ENCODE measurements around the gene SLX4IP.

Gene SLX4IP

GRCh38 chr20:10595266-10595665, 160.2 kb downstream of the SLX4IP start:
- no peak for TF ChIP-seq CTCF (IDR thresholded peaks at IDR 0.05; ENCODE audit: borderline replicate concordance, insufficient read depth, low read depth, low read length)
- H3K4me3 ChIP-seq (ENCODE audit: low read depth, low read length), result no peak overlapping the region

- TF ChIP-seq CTCF (IDR thresholded peaks at IDR 0.05; ENCODE audit: borderline replicate concordance, insufficient read depth, low read depth, low read length), result no peak
- H3K4me3 ChIP-seq (ENCODE audit: low read depth, low read length), result no peak overlapping the region
These were observed 160.9 kb downstream of the SLX4IP start for GRCh38 chr20:10595985-10596384.

GRCh38 chr20:10596710-10597121, 161.6 kb downstream of the SLX4IP start:
- no peak overlapping the region for H3K4me3 ChIP-seq (ENCODE audit: low read depth, low read length)
- TF ChIP-seq CTCF (IDR thresholded peaks at IDR 0.05; ENCODE audit: borderline replicate concordance, insufficient read depth, low read depth, low read length), result no peak

- TF ChIP-seq CTCF (IDR thresholded peaks at IDR 0.05; ENCODE audit: borderline replicate concordance, insufficient read depth, low read depth, low read length), result no peak
- H3K4me3 ChIP-seq (ENCODE audit: low read depth, low read length), result no peak overlapping the region
These were observed 162.5 kb downstream of the SLX4IP start for GRCh38 chr20:10597637-10598036.

- no peak overlapping the region for H3K4me3 ChIP-seq (ENCODE audit: low read depth, low read length)
- no peak for TF ChIP-seq CTCF (IDR thresholded peaks at IDR 0.05; ENCODE audit: borderline replicate concordance, insufficient read depth, low read depth, low read length)
These were observed 167.2 kb downstream of the SLX4IP start for GRCh38 chr20:10602221-10602871.

- TF ChIP-seq CTCF (IDR thresholded peaks at IDR 0.05; ENCODE audit: borderline replicate concordance, insufficient read depth, low read depth, low read length), result no peak
- no peak overlapping the region for H3K4me3 ChIP-seq (ENCODE audit: low read depth, low read length)
These were observed 168.3 kb downstream of the SLX4IP start for GRCh38 chr20:10603378-10603777.

Measured in GM12875 (cell line).